ENCODE results near the gene SCYL1.

DNA sequence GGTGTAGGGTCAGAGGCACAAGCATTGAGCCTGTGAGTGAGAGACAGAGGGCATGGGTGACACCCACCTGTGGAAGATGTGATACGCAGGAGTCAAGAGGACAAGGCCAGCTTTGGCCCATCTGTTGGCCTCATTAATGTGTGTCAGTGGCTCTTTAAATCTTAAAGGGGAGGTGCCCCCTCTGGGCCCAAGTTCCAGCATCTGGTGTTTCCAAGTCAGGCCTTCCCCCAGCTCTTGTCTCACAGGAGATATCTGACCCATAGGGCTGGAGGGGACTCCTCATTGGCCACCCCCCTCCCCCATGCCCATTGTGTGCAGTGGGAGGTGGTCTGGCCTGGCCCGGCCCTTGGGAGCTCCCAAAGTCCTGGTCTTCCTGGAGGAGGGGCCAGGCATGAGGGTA is 61.8 kb downstream of the SCYL1 start:
- no peak for TF ChIP-seq POLR2A (IDR thresholded peaks at IDR 0.05; ENCODE audit: low read depth)
- TF ChIP-seq, protein P1, sequence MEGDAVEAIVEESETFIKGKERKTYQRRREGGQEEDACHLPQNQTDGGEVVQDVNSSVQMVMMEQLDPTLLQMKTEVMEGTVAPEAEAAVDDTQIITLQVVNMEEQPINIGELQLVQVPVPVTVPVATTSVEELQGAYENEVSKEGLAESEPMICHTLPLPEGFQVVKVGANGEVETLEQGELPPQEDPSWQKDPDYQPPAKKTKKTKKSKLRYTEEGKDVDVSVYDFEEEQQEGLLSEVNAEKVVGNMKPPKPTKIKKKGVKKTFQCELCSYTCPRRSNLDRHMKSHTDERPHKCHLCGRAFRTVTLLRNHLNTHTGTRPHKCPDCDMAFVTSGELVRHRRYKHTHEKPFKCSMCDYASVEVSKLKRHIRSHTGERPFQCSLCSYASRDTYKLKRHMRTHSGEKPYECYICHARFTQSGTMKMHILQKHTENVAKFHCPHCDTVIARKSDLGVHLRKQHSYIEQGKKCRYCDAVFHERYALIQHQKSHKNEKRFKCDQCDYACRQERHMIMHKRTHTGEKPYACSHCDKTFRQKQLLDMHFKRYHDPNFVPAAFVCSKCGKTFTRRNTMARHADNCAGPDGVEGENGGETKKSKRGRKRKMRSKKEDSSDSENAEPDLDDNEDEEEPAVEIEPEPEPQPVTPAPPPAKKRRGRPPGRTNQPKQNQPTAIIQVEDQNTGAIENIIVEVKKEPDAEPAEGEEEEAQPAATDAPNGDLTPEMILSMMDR (IDR thresholded peaks at IDR 0.05), result no peak
- no peak for TF ChIP-seq POLR2AphosphoS5 (IDR thresholded peaks at IDR 0.05)

Data from esophagus muscularis mucosa (tissue), 3 donors.